Umbilical cord (tissue), 2 donors: ENCODE results near the gene ADGRL1. TPM values are rescaled to one million over a fixed set of nuclear protein-coding genes. Genes with fewer than 3 reads are reported as not detected.
"Not testable (repeated sequence)": the region's sequence is repeated elsewhere in the genome, so short reads cannot be mapped to it uniquely, and the experiment has no call there.

Source experiments
- DNase-seq: peaks from one replicate; pipeline ENCODE4 v3.0.0-alpha.2; 2015; ENCODE audit warnings: low spot score
- total RNA-seq: library from RNA; depleted of rRNA; stranded (reverse); fragments of >200 nt; gene quantifications from one replicate; pipeline ENCODE4 v1.2.3, GENCODE V29; 2014; ENCODE audit warnings: low replicate concordance; ENCODE audit not compliant: insufficient read depth

The ADGRL1 gene
- total RNA-seq: 5.3 TPM

- DNase-seq: not testable (repeated sequence)
Measured at GRCh38 chr19:14205452-14206287, at the start of gene ADGRL1. TSS of gene ADGRL1 (minus strand) at chr19:14206169. CDS start at chr19:14183602, 22,567 bp downstream.

GRCh38 chr19:14255316-14255715 lies 49.3 kb upstream of the ADGRL1 start:
- DNase-seq: not testable (repeated sequence)

GRCh38 chr19:14253822-14254599 lies 48.0 kb upstream of the ADGRL1 start:
- DNase-seq: not testable (repeated sequence)

DNA sequence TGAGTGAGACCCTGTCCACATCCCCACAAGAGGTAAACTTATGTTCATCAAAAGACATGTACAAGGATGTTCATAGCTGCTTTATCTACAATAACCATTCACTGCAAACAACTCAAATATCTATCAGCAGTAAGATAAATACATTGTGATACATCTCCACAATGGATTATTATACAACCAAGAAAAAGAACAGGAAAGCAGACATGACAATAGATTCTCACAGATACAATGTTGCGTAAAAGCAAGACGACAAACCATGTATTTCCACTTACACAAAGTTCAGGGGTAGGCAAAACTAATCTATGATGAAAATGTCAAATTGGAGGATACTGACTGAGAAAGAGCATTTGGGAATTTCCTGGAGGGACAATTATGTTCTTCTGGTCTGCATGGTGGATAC lies 46.2 kb upstream of the ADGRL1 start:
- DNase-seq: not testable (repeated sequence)

GRCh38 chr19:14250870-14251269 lies 44.9 kb upstream of the ADGRL1 start:
- no peak for DNase-seq

GRCh38 chr19:14250315-14250714 lies 44.3 kb upstream of the ADGRL1 start:
- not testable (repeated sequence) for DNase-seq

- not testable (repeated sequence) for DNase-seq
Measured at GRCh38 chr19:14249891-14250290, 43.9 kb upstream of the ADGRL1 start.

DNA sequence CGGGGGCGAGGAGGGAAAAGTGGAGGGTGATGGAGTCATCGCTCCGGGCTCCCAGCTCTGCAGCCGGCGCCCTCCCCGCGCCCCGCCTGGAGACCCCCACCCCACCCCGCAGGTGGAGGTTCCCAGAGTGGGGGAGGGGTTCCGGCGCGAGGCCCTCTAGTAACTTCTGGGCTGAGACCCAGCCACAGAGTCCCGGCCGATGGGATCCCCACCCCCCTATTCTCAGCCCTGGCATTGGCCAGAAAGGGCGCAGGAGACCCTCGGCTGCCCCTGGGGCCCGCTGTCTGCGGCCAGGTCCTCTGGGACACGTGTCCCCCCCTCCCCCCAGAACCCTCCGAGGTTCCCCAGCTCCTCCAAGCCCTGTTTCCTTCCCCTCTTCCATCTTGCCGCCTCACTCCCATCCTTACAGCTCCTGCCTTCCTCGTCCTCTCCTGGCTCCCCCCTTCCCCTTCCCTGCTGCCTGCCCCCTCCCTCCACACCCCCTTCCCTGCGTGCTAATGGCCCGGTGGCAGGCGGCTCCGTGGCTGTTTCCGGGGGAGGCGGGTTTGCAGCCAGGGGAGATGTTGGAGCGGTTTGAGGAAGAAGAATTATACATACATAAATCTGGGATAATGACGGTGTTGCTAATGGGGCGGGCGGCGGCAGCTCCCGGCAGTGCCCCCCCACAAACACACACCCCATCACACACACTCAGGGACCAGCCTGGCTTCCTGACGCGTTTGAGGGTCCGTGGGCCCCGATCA lies 43.2 kb upstream of the ADGRL1 start:
- DNase-seq: peak; percentile 55

GRCh38 chr19:14248578-14249011 lies 42.6 kb upstream of the ADGRL1 start:
- DNase-seq: peak; percentile 94

DNA sequence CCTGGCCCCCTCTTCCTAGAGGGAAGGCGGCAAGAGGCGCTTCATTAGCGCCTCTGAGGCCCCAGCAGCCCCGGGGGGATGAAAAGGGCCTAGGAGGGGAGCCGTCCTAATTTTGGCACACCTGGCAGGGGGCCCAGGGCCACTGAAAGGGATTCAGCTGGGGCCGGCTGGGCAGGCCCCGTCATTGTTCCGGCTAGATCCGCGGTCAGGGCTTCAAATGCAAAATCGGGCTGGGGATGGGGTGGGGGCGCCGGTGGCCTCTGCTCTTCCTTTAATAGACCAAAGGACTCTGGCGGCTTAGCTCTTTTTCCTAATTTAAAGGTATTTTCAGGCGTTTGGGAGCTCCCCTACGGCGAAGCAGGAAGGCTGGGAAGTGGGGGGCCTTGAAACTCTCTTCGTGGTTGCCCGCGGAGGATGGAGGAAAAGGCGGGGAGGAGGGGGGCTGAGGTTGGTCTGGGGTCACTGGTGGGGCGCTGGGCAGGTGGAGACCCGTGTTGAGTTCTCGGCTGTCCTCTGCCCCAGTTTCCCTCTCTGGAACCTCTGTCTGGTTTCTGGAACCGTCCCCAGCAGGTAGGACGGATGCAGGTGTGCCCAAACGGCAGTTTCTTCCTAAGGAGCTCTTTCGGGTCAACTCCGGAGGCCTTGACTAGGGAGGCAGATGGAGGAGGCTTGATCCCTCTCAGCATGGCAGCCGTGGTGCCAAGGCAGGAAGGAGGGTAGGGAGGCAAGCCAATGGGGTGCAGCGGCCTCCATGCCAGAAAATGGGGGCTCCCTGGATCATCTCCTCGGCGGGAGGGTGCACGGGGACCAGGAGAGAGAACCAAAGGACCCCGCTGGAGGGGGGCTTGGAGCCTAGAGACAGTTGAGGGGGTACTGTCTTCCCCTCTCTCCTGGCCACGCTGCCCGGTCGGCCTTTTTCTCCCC lies 41.8 kb upstream of the ADGRL1 start:
- DNase-seq: not testable (repeated sequence)

DNA sequence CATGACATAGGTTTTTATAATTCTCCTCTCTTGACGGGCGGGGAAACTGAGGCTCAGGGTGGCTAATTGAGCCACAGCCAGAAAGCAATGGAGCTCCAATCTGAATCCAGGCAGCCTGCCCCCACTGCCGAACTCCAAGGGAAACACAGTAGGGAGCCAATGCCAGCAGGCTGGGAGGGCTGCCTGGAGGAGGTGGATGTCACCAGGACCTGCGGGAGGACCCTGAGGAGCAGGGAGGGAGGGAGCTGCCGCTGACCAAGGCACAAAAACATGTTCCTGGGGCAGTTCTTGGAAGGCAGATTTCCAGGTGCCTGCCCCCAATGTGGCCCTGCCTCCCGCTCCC lies 41.2 kb upstream of the ADGRL1 start:
- not testable (repeated sequence) for DNase-seq

DNA sequence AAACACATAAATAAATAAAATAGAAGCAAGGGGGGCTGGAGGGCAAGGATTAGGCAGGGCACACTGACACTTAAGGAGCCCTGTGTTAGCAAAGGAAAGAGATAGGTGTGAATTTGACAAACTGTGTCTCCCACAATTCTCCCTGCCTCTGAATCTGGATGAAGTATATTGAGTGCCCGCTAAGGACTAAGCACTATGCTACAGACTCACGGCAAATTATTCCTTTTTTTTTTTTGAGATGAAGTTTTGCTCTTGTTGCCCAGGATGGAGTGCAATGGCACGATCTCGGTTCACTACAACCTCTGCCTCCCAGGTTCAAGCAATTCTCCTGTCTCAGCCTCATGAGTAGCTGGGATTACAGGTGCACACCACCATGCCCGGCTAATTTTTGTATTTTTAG lies 38.4 kb upstream of the ADGRL1 start:
- DNase-seq: not testable (repeated sequence)

- DNase-seq: not testable (repeated sequence)
Measured at GRCh38 chr19:14243718-14244117, 37.7 kb upstream of the ADGRL1 start.

- no peak for DNase-seq
Measured at GRCh38 chr19:14237014-14237941, 31.3 kb upstream of the ADGRL1 start.

- not testable (repeated sequence) for DNase-seq
Measured at GRCh38 chr19:14232945-14233344, 27.0 kb upstream of the ADGRL1 start.

GRCh38 chr19:14228446-14229071 lies 22.6 kb upstream of the ADGRL1 start:
- DNase-seq: not testable (repeated sequence)

DNA sequence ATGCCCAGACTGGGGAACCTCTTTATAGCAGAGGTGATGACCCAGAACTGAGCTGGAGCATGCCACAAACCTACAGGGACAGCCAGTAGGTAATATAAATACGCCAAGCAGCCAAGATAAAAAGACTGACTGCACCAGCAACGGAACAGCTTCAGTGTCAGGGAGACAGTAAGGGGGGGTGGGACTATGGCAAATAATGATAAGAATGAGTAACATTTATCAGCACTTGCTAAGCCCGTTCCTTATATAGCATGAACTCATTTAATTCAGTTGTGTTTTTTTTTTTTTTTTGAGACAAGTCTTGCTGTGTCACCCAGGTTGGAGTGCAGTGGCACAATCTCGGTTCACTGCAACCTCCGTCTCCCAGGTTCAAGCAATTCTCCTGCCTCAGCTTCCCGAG lies 20.5 kb upstream of the ADGRL1 start:
- not testable (repeated sequence) for DNase-seq

- DNase-seq: no peak
Measured at GRCh38 chr19:14222886-14223285, 16.9 kb upstream of the ADGRL1 start.

- not testable (repeated sequence) for DNase-seq
Measured at GRCh38 chr19:14221345-14221744, 15.4 kb upstream of the ADGRL1 start.
